Nephron progenitor cell (in vitro differentiated cells): Measurements from ENCODE around the gene CARMIL1.

ENCODE experiments used
- DNase-seq: peaks from one replicate; pipeline ENCODE4 v3.0.0; 2021
- H3K27ac Mint-ChIP-seq: 2 replicates; pipeline ENCODE4 v1.8.0; 2021; ENCODE audit warnings: mild to moderate bottlenecking, moderate library complexity, mixed read lengths
- H3K27me3 Mint-ChIP-seq: 2 replicates; pipeline ENCODE4 v1.8.0; 2021; ENCODE audit warnings: mild to moderate bottlenecking, low read depth, mixed read lengths; ENCODE audit not compliant: poor library complexity
- H3K36me3 Mint-ChIP-seq: 2 replicates; pipeline ENCODE4 v1.8.0; 2021; ENCODE audit warnings: low read depth, mixed read lengths
- H3K4me1 Mint-ChIP-seq: 2 replicates; pipeline ENCODE4 v1.8.0; 2021; ENCODE audit warnings: mixed read lengths
- H3K4me3 Mint-ChIP-seq: 2 replicates; pipeline ENCODE4 v1.8.0; 2021; ENCODE audit warnings: mild to moderate bottlenecking, moderate library complexity, mixed read lengths
- H3K9me3 Mint-ChIP-seq: 2 replicates; pipeline ENCODE4 v1.8.0; 2021; ENCODE audit warnings: mild to moderate bottlenecking, moderate library complexity, mixed read lengths
- TF ChIP-seq, protein P1 (sequence below): fragments of 200-600 bp; sonication (generic); IDR thresholded peaks from 2 replicates; pipeline ENCODE4 v1.5.0; 2021; ENCODE audit warnings: antibody characterized with exemption

The CARMIL1 gene

GRCh38 chr6:25263657-25264056 is 15.5 kb upstream of the CARMIL1 start:
- Mint-ChIP-seq H3K9me3 (no peaks in the 10 kb centered on the region), H3K4me3 (no peak overlapping the region), H3K4me1 (no peaks in the 10 kb centered on the region), H3K27ac (no peak overlapping the region), H3K36me3 (no peaks in the 10 kb centered on the region), H3K27me3 (peaks cover 2% of the 10 kb centered on the region)
- no peak for DNase-seq
- TF ChIP-seq, protein P1, sequence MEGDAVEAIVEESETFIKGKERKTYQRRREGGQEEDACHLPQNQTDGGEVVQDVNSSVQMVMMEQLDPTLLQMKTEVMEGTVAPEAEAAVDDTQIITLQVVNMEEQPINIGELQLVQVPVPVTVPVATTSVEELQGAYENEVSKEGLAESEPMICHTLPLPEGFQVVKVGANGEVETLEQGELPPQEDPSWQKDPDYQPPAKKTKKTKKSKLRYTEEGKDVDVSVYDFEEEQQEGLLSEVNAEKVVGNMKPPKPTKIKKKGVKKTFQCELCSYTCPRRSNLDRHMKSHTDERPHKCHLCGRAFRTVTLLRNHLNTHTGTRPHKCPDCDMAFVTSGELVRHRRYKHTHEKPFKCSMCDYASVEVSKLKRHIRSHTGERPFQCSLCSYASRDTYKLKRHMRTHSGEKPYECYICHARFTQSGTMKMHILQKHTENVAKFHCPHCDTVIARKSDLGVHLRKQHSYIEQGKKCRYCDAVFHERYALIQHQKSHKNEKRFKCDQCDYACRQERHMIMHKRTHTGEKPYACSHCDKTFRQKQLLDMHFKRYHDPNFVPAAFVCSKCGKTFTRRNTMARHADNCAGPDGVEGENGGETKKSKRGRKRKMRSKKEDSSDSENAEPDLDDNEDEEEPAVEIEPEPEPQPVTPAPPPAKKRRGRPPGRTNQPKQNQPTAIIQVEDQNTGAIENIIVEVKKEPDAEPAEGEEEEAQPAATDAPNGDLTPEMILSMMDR = no peak

DNA sequence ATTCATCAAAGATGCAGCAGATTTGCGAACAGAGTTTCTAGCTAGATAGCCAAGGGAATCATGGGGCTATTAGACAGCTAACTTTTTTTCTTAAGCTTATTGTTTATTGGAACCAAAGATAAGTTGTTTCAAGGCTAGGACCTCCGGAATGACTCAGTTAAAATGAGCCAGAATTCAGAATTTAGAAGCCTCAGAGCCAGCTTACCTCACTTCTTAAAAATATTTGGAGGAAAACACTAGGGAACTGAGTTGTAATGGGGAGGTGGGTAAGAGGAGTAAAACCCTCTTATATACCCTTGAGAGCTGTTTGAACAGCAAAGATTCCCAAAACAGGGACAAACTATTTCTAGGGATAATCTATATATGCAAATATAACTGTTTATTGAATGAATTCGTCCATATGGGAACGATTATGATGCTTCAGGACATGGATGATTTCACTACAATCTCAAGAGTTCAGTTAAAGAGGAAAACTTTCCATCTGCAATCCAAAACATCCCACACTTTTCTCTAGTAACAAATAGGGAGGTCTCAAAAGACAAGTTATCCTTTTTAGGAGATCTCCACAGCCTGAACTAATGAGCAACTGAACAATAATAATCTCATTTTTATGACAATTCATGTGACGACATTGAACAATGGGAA is 12.6 kb upstream of the CARMIL1 start:
- no peak for DNase-seq
- Mint-ChIP-seq H3K9me3 (no peaks in the 10 kb centered on the region), H3K27me3 (peaks cover 6% of the 10 kb centered on the region), H3K4me3 (no peak overlapping the region), H3K4me1 (peaks cover 5% of the 10 kb centered on the region), H3K27ac (no peak overlapping the region), H3K36me3 (no peaks in the 10 kb centered on the region)
- TF ChIP-seq, protein P1 = no peak

DNA sequence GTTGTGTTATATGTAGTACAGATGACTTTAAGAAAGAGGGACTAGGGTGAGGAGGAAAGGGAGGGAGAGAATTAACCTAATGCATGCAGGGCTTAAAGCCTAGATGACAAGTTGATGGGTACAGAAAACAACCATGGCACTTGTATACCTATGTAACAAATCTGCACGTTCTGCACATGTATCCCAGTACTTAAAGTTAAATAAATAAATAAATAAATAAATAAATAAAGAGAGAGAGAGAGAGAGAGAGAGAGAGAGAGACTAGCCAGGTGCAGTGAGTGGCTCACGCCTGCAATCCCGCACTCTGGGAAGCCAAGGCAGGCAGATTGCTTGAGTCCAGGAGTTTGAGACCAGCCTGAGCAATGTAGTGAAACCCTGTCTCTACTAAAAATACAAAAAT is 11.5 kb upstream of the CARMIL1 start:
- Mint-ChIP-seq H3K9me3 (no peaks in the 10 kb centered on the region), H3K4me3 (no peak overlapping the region), H3K36me3 (no peaks in the 10 kb centered on the region), H3K27me3 (peaks cover 6% of the 10 kb centered on the region), H3K27ac (no peak overlapping the region), H3K4me1 (peaks cover 5% of the 10 kb centered on the region)
- TF ChIP-seq, protein P1 = no peak
- DNase-seq = no peak

- no peaks in the 10 kb centered on the region for H3K9me3 Mint-ChIP-seq
- no peak for DNase-seq
- peaks cover 5% of the 10 kb centered on the region for H3K4me1 Mint-ChIP-seq
- H3K27ac Mint-ChIP-seq = no peak overlapping the region
- no peaks in the 10 kb centered on the region for H3K36me3 Mint-ChIP-seq
- TF ChIP-seq, protein P1 = no peak
- H3K4me3 Mint-ChIP-seq = no peak overlapping the region
- peaks cover 4% of the 10 kb centered on the region for H3K27me3 Mint-ChIP-seq
Measured at GRCh38 chr6:25270559-25270958, 8.6 kb upstream of the CARMIL1 start.

- H3K9me3 Mint-ChIP-seq = no peaks in the 10 kb centered on the region
- TF ChIP-seq, protein P1 = no peak
- H3K4me3 Mint-ChIP-seq = no peak overlapping the region
- peaks cover 10% of the 10 kb centered on the region for H3K27me3 Mint-ChIP-seq
- peaks cover 31% of the 10 kb centered on the region for H3K4me1 Mint-ChIP-seq
- no peaks in the 10 kb centered on the region for H3K36me3 Mint-ChIP-seq
- no peak overlapping the region for H3K27ac Mint-ChIP-seq
- DNase-seq = no peak
Measured at GRCh38 chr6:25275436-25275835, 3.7 kb upstream of the CARMIL1 start.

- peaks cover 13% of the 10 kb centered on the region for H3K27me3 Mint-ChIP-seq
- no peak for DNase-seq
- TF ChIP-seq, protein P1 = no peak
- H3K27ac Mint-ChIP-seq = no peak overlapping the region
- no peaks in the 10 kb centered on the region for H3K36me3 Mint-ChIP-seq
- peaks cover 37% of the 10 kb centered on the region for H3K4me1 Mint-ChIP-seq
- peak overlapping the region; percentile 94 for H3K4me3 Mint-ChIP-seq
- no peaks in the 10 kb centered on the region for H3K9me3 Mint-ChIP-seq
Measured at GRCh38 chr6:25277386-25277785, 1.8 kb upstream of the CARMIL1 start.
